Activated CD8-positive, alpha-beta memory T cell treated with anti-CD3 and anti-CD28 coated beads, Interleukin-2, amount 50 U/mL, for 1 hour (primary cell): ENCODE measurements around the gene HLA-DOA.

Experiments
- DNase-seq: peaks from one replicate; pipeline ENCODE4 v3.0.0-alpha.2; 2020; ENCODE audit errors: extremely low read depth

The HLA-DOA gene

GRCh38 chr6:32967151-32968091 is 42.0 kb downstream of the HLA-DOA start:
- DNase-seq = no peak

DNA sequence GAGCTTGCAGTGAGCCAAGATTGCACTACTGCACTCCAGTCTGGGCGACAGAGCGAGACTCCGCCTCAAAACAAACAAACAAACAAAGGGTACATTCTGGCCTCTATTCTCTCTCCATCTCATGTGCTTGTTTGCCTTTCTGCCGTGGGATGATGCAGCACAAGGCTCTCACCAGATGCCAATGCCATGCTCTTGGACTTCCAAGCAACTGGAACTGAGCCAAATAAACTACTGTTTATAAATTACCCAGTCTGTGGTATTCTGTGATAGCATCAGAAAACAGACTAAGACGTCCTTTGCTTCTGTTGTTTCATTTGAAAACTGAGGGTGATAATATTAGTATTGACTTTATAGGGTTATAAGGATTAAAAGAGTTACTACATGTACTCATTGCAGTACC is 44.6 kb downstream of the HLA-DOA start:
- no peak for DNase-seq

- DNase-seq = no peak
These were observed 45.5 kb downstream of the HLA-DOA start for GRCh38 chr6:32963866-32964265.

DNA sequence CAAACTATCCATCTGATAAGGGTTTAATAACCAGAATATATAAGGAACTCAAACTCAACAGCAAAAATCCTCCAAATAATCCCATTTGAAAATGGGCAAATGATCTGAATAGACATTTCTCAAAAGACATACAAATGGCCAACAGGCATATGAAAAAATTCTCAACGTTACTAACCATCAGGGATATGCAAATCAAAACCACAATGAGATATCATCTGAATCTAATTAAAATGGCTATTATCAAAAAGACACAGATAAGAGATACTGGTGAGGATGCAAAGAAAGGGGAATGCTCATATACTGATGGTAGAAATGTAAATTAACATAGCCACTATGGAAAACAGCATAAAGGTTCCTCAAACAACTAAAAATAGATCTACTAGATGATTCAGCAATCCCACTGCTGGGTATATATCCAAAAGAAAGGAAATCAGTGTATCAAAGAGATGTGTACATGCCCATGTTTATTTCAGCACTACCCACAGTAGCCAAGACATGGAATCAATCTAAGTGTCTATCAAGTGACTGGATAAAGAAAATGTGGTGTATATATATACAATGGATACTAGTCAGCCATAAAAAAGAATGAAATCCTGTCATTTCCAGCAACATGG is 47.1 kb downstream of the HLA-DOA start:
- no peak for DNase-seq

DNA sequence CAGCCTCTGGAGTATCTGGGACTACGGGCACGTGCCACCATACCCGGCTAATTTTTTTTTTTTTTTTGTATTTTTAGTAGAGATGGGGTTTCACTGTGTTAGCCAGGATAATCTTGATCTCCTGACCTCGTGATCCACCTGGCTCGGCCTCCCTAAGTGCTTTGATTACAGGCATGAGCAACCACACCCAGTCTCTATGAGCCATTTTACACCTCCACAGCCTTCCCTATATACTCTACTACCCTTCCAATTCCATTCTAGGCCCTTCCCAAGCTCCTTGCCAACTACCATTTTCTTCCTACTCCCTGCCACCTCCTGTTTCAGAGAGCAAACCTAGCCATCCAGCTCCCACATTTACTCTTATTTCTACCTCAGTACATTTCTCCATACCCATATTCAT is 48.8 kb downstream of the HLA-DOA start:
- no peak for DNase-seq

DNA sequence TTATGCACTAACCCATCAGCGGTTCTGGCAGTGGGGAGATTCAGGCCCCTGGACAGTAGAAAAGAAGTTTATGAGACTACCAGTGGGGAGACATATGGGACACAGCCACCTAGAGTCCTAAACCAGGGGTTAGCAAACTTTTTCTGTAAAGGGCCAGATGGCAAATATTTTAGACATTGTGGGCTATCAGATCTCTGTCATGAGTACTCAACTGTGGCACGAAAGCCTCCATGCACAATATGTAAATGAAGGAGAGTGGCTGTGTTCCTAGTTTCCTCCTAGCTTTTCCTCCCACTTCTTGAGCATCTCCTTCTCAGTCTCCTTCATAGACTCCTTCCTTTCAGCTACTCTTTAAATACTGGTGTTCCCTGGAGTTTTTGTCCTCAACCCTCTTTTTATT is 53.2 kb downstream of the HLA-DOA start:
- no peak for DNase-seq

GRCh38 chr6:32954986-32955802 is 54.2 kb downstream of the HLA-DOA start:
- no peak for DNase-seq

- no peak for DNase-seq
These were observed 55.1 kb downstream of the HLA-DOA start for GRCh38 chr6:32954267-32954666.
